VCaP (cell line): Measurements from ENCODE around the gene SGMS2.

Source experiments
- H3K27ac ChIP-seq: fragments of 450-650 bp; 2 replicates; pipeline ENCODE4 v1.5.1; 2017
- CTCF ChIP-seq: fragments of 450-650 bp; conservative IDR thresholded peaks from 2 replicates; pipeline ENCODE4 v1.5.1; 2017; ENCODE audit warnings: mild to moderate bottlenecking, moderate library complexity

Gene SGMS2

DNA sequence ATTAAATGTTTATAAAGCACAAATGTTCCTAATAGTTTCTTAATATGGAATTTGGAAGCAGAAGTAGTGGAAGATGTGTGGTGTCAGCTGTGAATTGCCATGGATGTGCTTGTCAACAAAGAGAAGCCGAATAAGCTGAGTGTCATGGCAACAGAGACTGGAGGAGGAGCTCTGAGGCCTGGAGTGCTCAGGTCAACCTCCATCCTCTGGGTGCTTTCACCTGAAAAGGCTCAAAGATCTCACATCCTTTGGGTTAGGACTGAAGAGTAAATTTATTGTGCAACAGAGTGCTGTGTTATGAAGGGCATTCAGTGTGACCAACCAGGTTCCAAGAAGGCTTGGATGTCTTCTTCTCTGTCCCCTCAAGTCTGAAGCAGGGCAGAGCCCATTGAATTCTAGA is 18.7 kb downstream of the SGMS2 start:
- TF ChIP-seq CTCF = no peak
- H3K27ac ChIP-seq = no peak overlapping the region

GRCh38 chr4:107845681-107846080 is 20.9 kb downstream of the SGMS2 start:
- TF ChIP-seq CTCF = no peak
- no peak overlapping the region for H3K27ac ChIP-seq

DNA sequence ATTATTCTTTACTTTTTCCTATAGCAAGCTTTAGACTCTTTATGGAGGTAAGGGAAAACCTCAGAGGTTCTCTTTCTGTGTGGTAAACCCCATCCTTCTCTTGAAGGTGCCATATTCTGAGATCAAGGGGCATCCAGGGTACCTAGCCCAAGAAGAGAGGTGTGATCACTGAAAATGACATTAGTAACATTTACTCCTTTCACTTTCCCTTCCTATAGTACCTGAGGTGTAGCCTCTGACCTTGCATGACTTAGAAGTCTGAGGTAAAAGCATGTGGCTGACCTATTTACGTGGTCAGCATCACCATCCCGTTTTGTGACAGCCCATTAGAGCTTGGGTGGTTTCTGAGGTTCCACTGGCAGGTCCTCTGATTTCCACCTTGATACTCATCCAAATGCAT is 25.7 kb downstream of the SGMS2 start:
- H3K27ac ChIP-seq = peak overlapping the region; percentile 79; the same call in 1 of the 2 replicates
- no peak for TF ChIP-seq CTCF

GRCh38 chr4:107853444-107854355 is 29.0 kb downstream of the SGMS2 start:
- peak overlapping the region; percentile 79 for H3K27ac ChIP-seq
- no peak for TF ChIP-seq CTCF

- no peak for TF ChIP-seq CTCF
- H3K27ac ChIP-seq = peak overlapping the region; percentile 79
Measured at GRCh38 chr4:107854356-107855022, 29.8 kb downstream of the SGMS2 start.

GRCh38 chr4:107855723-107856122 is 31.0 kb downstream of the SGMS2 start:
- no peak for TF ChIP-seq CTCF
- H3K27ac ChIP-seq = peak overlapping the region; percentile 79; the same call in 1 of the 2 replicates

GRCh38 chr4:107856901-107857300 is 32.2 kb downstream of the SGMS2 start:
- peak overlapping the region; percentile 79; the same call in 1 of the 2 replicates for H3K27ac ChIP-seq
- TF ChIP-seq CTCF = no peak
